OCI-LY3 (cell line): ENCODE measurements around the gene AFAP1.

Experiments
- CTCF ChIP-seq: fragments of 200-600, 300-600 bp; sonication (generic); IDR thresholded peaks from 2 replicates; pipeline ENCODE4 v1.5.1; 2014; ENCODE audit warnings: antibody characterized with exemption, low read length, low read depth
- EZH2phosphoT487 ChIP-seq: fragments of 200-600 bp; shearing (Covaris generic); IDR thresholded peaks from 2 replicates; pipeline ENCODE4 v1.6.1; 2018; ENCODE audit warnings: antibody characterized with exemption, mixed run types, low read depth

- TF ChIP-seq EZH2phosphoT487: no peak
- TF ChIP-seq CTCF: no peak
Measured at GRCh38 chr4:7938609-7939376, 868 bp downstream of the AFAP1 start.
